CD1c-positive myeloid dendritic cell (primary cell): ENCODE data around the gene DPH3.
A peak's percentile ranks its signal among the peaks of the same experiment; 100 is the strongest.
"Not testable (repeated sequence)": the region's sequence is repeated elsewhere in the genome, so short reads cannot be mapped to it uniquely, and the experiment has no call there.

ENCODE experiments used
- DNase-seq: peaks from one replicate; pipeline ENCODE4 v3.0.0-alpha.2; 2016; ENCODE audit errors: extremely low spot score

Gene DPH3

GRCh38 chr3:16264708-16265454, at the start of gene DPH3, which contains the start of gene OXNAD1:
Gene DPH3 (minus strand): TSS chr3:16264943. CDS start chr3:16264876, 67 bp downstream.
Gene OXNAD1 (plus strand): TSS chr3:16265212. CDS start chr3:16270953, 5,741 bp downstream.
- peak; percentile 100 for DNase-seq

- no peak for DNase-seq
Observed at GRCh38 chr3:16313886-16314645, 49.3 kb upstream of the DPH3 start.

- DNase-seq, result peak; percentile 24
Observed at GRCh38 chr3:16311960-16312451, 47.3 kb upstream of the DPH3 start.

- DNase-seq, result not testable (repeated sequence)
Observed at GRCh38 chr3:16310486-16310885, 45.7 kb upstream of the DPH3 start.

- peak; percentile 50 for DNase-seq
Observed at GRCh38 chr3:16309558-16309957, 44.8 kb upstream of the DPH3 start.

GRCh38 chr3:16308727-16309126, 44.0 kb upstream of the DPH3 start:
- DNase-seq, result no peak

- peak; percentile 11 for DNase-seq
Observed at GRCh38 chr3:16307832-16308531, 43.2 kb upstream of the DPH3 start.

GRCh38 chr3:16305111-16305541, 40.4 kb upstream of the DPH3 start:
- DNase-seq, result no peak

- no peak for DNase-seq
Observed at GRCh38 chr3:16304061-16305010, 39.6 kb upstream of the DPH3 start.

- DNase-seq, result no peak
Observed at GRCh38 chr3:16303037-16303575, 38.4 kb upstream of the DPH3 start.

- DNase-seq, result no peak
Observed at GRCh38 chr3:16302082-16302631, 37.4 kb upstream of the DPH3 start.

- no peak for DNase-seq
Observed at GRCh38 chr3:16301507-16301906, 36.8 kb upstream of the DPH3 start.

GRCh38 chr3:16300881-16301359, 36.2 kb upstream of the DPH3 start:
- DNase-seq, result peak; percentile 19

GRCh38 chr3:16300307-16300706, 35.6 kb upstream of the DPH3 start:
- DNase-seq, result no peak

- DNase-seq, result no peak
Observed at GRCh38 chr3:16299746-16300145, 35.0 kb upstream of the DPH3 start.

- DNase-seq, result no peak
Observed at GRCh38 chr3:16298891-16299290, 34.1 kb upstream of the DPH3 start.

GRCh38 chr3:16297997-16298885, 33.5 kb upstream of the DPH3 start:
- DNase-seq, result no peak

GRCh38 chr3:16295298-16295890, 30.7 kb upstream of the DPH3 start:
- no peak for DNase-seq

- no peak for DNase-seq
Observed at GRCh38 chr3:16294844-16295243, 30.1 kb upstream of the DPH3 start.
